ENCODE data around the gene PPP1R13B. TPM values are rescaled to one million over a fixed set of nuclear protein-coding genes. Genes with fewer than 3 reads are reported as not detected.

The PPP1R13B gene
- total RNA-seq, 1 experiment from 2014 or later, result 26.5 TPM

DNA sequence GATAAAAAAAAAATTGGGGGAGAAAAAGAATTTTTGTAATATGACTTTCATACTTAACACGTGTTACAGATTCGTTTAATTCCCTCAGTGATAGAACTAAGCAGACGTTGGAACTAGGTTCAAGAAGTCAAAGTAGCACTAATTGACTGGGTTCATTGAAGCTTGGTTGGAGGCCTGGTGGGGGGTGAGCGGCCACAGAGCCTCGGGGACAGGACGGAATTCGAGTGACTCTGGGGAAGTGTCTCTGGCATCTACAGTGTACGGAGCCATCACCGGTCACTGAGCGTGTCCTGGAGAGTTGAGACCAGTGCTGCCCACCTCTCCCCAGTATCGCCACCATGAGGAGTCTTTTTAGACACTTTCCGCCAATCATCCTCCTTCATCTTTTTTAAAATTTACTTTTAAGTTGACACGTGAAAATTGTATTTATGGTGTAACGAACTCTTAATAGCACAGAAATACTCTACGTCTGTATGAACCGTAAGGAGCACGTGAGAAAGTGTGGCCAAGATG is 130.4 kb downstream of the PPP1R13B start:
- ChIA-PET CTCF (no interaction called here), POLR2A (ENCODE audit: unreplicated experiment) (interaction anchor here (0.7 kb wide), 1 partner anchor 43 kb away, joined by 8 read pairs; no protein-coding TSS in a partner anchor)
- intact Hi-C loops (cut with micrococcal nuclease; ENCODE audit: unreplicated experiment), result no loop called here
- Histone ChIP-seq H2AFZ (peak overlapping the region; percentile 75; the same call in 1 of the 2 replicates), H3K27ac (no peak overlapping the region), H3K4me2 (peak overlapping the region; percentile 91), H3K4me3 (peak overlapping the region; percentile 79), H3F3A (ENCODE audit: insufficient read depth, low read depth) (peaks cover 33% of the 10 kb centered on the region; the same call in 1 of the 2 replicates), H3K36me3 (ENCODE audit: low read depth) (no peaks in the 10 kb centered on the region), H3K27me3 (ENCODE audit: insufficient read depth, low read depth) (no peaks in the 10 kb centered on the region), H3K79me2 (ENCODE audit: low read depth) (peaks cover 78% of the 10 kb centered on the region), H3K9me2 (ENCODE audit: insufficient read depth) (no peaks in the 10 kb centered on the region), H3K9me3 (ENCODE audit: insufficient read depth, low read depth) (no peaks in the 10 kb centered on the region), H3K4me1 (replicated peaks; ENCODE audit: insufficient read depth) (peaks cover 30% of the 10 kb centered on the region), H4K20me1 (ENCODE audit: insufficient read depth) (peaks cover 25% of the 10 kb centered on the region)
- no peak for TF ChIP-seq EZH2 (IDR thresholded peaks at IDR 0.05; ENCODE audit: low read depth)
- TF ChIP-seq, protein P1, sequence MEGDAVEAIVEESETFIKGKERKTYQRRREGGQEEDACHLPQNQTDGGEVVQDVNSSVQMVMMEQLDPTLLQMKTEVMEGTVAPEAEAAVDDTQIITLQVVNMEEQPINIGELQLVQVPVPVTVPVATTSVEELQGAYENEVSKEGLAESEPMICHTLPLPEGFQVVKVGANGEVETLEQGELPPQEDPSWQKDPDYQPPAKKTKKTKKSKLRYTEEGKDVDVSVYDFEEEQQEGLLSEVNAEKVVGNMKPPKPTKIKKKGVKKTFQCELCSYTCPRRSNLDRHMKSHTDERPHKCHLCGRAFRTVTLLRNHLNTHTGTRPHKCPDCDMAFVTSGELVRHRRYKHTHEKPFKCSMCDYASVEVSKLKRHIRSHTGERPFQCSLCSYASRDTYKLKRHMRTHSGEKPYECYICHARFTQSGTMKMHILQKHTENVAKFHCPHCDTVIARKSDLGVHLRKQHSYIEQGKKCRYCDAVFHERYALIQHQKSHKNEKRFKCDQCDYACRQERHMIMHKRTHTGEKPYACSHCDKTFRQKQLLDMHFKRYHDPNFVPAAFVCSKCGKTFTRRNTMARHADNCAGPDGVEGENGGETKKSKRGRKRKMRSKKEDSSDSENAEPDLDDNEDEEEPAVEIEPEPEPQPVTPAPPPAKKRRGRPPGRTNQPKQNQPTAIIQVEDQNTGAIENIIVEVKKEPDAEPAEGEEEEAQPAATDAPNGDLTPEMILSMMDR (conservative IDR thresholded peaks at IDR 0.05), result no peak
- DNase-seq, result no peak
- BruUV-seq (replicated peaks), result no TSS peak

DNA sequence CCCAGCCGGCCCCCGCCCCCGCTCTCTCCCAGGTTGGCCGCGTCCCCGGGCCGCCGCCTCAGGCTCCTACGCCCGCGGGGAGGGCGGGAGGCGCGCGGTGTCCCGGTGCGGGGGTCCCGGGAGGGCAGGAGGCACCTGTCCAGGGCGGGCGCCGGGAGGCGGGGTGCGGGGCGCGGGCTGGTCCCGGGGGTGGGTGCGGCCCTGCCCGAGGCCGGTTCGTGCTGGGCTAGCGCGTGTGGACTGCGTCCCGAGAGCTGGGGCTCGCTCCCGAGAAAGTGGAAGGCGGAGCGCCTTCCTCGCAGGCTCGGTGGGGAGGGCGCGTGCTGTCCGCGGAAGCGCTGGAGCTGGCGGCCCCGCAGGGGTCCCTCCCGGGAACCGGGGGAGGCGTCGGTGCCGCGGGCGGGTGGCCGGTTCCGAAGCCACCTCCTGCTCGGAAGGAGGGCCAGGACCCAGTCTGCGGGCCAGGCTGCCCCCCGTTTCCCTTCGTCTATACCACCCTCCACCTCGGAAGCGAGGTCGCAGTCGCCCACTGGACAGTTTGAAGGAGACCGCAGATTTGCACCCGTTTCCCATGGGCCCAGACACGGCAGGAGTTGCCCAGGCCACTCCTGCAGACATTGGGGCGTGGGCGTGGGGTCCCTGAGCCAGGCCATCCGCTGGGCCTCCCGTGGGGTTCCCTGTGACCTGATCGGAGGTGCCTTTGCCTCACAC is 131.1 kb downstream of the PPP1R13B start:
- no TSS peak for BruUV-seq (replicated peaks)
- intact Hi-C loops (cut with micrococcal nuclease; ENCODE audit: unreplicated experiment), result no loop called here
- no peaks in the 10 kb centered on the region for H3K9me3 ChIP-seq (ENCODE audit: insufficient read depth, low read depth)
- no peaks in the 10 kb centered on the region for H3K36me3 ChIP-seq (ENCODE audit: low read depth)
- H3K79me2 ChIP-seq (ENCODE audit: low read depth), result peaks cover 74% of the 10 kb centered on the region
- H3K9me2 ChIP-seq (ENCODE audit: insufficient read depth), result no peaks in the 10 kb centered on the region
- H2AFZ ChIP-seq, result peak overlapping the region; percentile 75
- peak in 1 of 2 experiments; percentile 47 for DNase-seq
- H3K4me1 ChIP-seq (replicated peaks; ENCODE audit: insufficient read depth), result peaks cover 23% of the 10 kb centered on the region
- TF ChIP-seq, protein P1 (conservative IDR thresholded peaks at IDR 0.05), result no peak
- TF ChIP-seq EZH2 (IDR thresholded peaks at IDR 0.05; ENCODE audit: low read depth), result no peak
- ChIA-PET CTCF (interaction anchor here (0.7 kb wide), 2 partner anchors 10 to 295 kb away, joined by 3 to 6 read pairs; no protein-coding TSS in a partner anchor), POLR2A (ENCODE audit: unreplicated experiment) (interaction anchor here (0.6 to 1.0 kb wide), 5 partner anchors 11 to 140 kb away, joined by 3 to 19 read pairs (median 4); no protein-coding TSS in a partner anchor)
- peaks cover 20% of the 10 kb centered on the region for H4K20me1 ChIP-seq (ENCODE audit: insufficient read depth)
- peaks cover 28% of the 10 kb centered on the region; the same call in 1 of the 2 replicates for H3F3A ChIP-seq (ENCODE audit: insufficient read depth, low read depth)
- H3K4me2 ChIP-seq, result peak overlapping the region; percentile 91
- peak overlapping the region; percentile 79 for H3K4me3 ChIP-seq
- no peaks in the 10 kb centered on the region for H3K27me3 ChIP-seq (ENCODE audit: insufficient read depth, low read depth)
- H3K27ac ChIP-seq, result no peak overlapping the region

DNA sequence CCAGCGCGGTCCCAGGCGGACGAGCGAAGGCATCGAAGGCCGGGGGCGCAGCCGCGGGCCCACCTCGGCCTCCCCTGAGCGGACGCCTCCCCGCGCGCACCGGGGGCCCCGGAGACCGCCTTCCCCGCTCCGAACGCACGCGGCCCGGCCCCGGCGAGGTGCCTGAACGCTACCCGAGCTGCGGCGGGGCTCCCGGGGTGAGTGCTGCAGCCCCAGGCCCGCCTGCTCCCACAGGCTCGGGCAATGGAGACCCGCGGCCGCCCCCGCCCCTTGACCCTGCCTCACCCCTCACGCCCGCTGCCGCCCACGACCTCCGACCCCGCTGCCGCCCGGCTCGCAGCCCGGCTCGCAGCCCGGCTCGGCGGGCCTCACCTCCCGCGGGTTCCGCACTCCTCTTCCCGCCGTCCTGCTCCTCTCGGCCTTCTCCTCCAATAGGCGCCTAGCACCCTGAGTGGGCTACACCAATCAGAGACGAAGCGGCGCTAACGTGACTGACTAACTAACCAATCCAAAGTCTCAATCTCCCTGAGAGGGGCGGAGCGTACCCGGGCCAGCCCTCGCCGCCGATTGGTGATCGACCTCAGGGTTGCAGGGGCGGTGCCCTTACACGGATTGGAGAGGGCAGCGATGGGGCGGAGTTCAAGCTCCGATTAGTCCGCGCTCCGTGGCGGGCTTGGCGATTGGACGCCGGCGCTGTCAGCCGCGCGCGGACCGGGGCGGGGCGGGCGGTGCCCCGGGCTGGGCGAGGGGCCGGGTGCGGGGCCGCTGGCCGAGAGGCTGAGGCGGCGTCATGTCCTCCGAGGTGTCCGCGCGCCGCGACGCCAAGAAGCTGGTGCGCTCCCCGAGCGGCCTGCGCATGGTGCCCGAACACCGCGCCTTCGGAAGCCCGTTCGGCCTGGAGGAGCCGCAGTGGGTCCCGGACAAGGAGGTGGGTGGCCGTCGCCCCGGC is 132.0 kb downstream of the PPP1R13B start, which contains the start of the genes XRCC3 and ZFYVE21:
Gene XRCC3 (minus strand): TSS at position 400 of the 949 bp plus-strand sequence. CDS start 4,364 bp downstream, outside the sequence.
Gene ZFYVE21 (plus strand): TSS at position 759 of the 949 bp plus-strand sequence. CDS start 32 bp downstream, at position 791.
- peak within 1 kb of the TSS; percentile 36 for H3K27ac ChIP-seq
- no peaks in the 10 kb centered on the region for H3K36me3 ChIP-seq (ENCODE audit: low read depth)
- TF ChIP-seq, protein P1 (conservative IDR thresholded peaks at IDR 0.05), result no peak
- TF ChIP-seq EZH2 (IDR thresholded peaks at IDR 0.05; ENCODE audit: low read depth), result no peak
- peaks cover 64% of the 10 kb centered on the region for H3K79me2 ChIP-seq (ENCODE audit: low read depth)
- H4K20me1 ChIP-seq (ENCODE audit: insufficient read depth), result peaks cover 15% of the 10 kb centered on the region
- no peaks in the 10 kb centered on the region for H3K9me2 ChIP-seq (ENCODE audit: insufficient read depth)
- CTCF ChIA-PET, result interaction anchor here (0.7 kb wide), 2 partner anchors 10 to 294 kb away, joined by 3 to 6 read pairs; no protein-coding TSS in a partner anchor
- H3F3A ChIP-seq (ENCODE audit: insufficient read depth, low read depth), result peaks cover 33% of the 10 kb centered on the region; the same call in 1 of the 2 replicates
- H3K4me1 ChIP-seq (replicated peaks; ENCODE audit: insufficient read depth), result peaks cover 24% of the 10 kb centered on the region
- peak within 1 kb of the TSS; percentile 79 for H3K4me3 ChIP-seq
- DNase-seq, result peak; percentile 100
- POLR2A ChIA-PET (ENCODE audit: unreplicated experiment), result interaction anchor here (0.6 to 1.0 kb wide), 10 partner anchors 10 to 1794 kb away, joined by 3 to 33 read pairs (median 5); no protein-coding TSS in a partner anchor
- H3K4me2 ChIP-seq, result peak within 1 kb of the TSS; percentile 91
- H3K27me3 ChIP-seq (ENCODE audit: insufficient read depth, low read depth), result no peaks in the 10 kb centered on the region
- peak within 1 kb of the TSS; percentile 75 for H2AFZ ChIP-seq
- BruUV-seq (replicated peaks), result no TSS peak
- H3K9me3 ChIP-seq (ENCODE audit: insufficient read depth, low read depth), result no peaks in the 10 kb centered on the region
- intact Hi-C loops (cut with micrococcal nuclease; ENCODE audit: unreplicated experiment), result loop anchor here (1.0 to 2.0 kb wide), 3 partner anchors 10 to 87 kb away; partner anchors contain the start of gene KLC1

All from PC-9 (cell line).